ENCODE data around the gene KRTAP12-1. TPM values are rescaled to one million over a fixed set of nuclear protein-coding genes. Genes with fewer than 3 reads are reported as not detected.

KRTAP12-1 gene
- total and polyA plus RNA-seq, 2 donors (not counting 1 experiment from before 2014, with no cell fraction given): not detected

DNA sequence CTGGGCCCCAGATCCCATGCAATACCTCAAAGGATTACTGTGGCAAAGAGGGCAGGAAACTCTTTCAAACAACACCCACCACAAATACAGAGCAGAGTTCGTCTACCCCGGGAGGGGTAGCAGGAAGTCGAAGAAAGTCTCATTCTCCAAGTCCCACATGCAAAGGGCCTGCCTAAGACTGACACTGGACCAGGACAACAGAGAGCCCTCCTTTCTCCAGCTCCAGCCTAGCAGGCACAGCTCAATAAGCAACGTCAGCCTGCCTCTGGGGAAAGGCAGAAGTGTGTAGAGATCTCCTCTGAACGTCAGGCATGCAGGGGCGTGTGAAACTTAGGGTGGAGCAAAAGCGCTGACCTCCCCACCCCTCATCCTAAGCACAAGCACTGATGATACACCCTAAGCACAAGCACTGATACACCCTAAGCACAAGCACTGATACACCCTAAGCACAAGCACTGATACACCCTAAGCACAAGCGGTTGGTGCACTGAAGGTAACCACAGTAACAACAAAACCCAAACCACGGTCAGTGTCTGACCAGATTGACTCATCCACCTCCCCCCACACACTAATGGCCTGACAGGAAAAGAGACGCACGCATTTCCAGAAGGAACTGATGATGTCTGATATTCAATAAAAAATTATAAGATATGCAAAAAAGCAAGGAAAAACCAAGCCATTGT lies 22.9 kb downstream of the KRTAP12-1 start:
- TF ChIP-seq CTCF (conservative IDR thresholded peaks at IDR 0.05 in 1 of 2, IDR thresholded peaks at IDR 0.05 in 1 of 2; ENCODE audit: low read depth in 1 of 2, low read length in 2 of 2) (no peak), EZH2 (IDR thresholded peaks at IDR 0.05; ENCODE audit: low read length, missing control alignments) (no peak)
- no peak for DNase-seq (ENCODE audit: low read depth in 2 of 2)
- Histone ChIP-seq H3K27ac (ENCODE audit: insufficient read depth, low read length) (no peak overlapping the region), H3K9me3 (ENCODE audit: control insufficient read depth, insufficient read depth, low read depth, low read length) (no peaks in the 10 kb centered on the region), H2AFZ (ENCODE audit: low read length) (no peak overlapping the region), H3K27me3 (ENCODE audit: control insufficient read depth, insufficient read depth, low read length) (no peaks in the 10 kb centered on the region), H3K36me3 (ENCODE audit: control insufficient read depth, insufficient read depth, low read length) (no peaks in the 10 kb centered on the region), H3K4me3 (replicated peaks in 1 of 4; ENCODE audit: control extremely low read depth in 1 of 4, insufficient read depth in 1 of 4, low read depth in 3 of 4, low read length in 4 of 4) (no peak overlapping the region), H3K4me1 (ENCODE audit: control insufficient read depth, extremely low read depth, insufficient read depth, low read length) (no peaks in the 10 kb centered on the region), H3K9ac (ENCODE audit: insufficient read depth, low read length) (no peak overlapping the region), H3K4me2 (ENCODE audit: extremely low read depth, insufficient read depth, low read length) (no peak overlapping the region), H3K79me2 (ENCODE audit: control insufficient read depth, insufficient read depth, low read length) (no peaks in the 10 kb centered on the region), H4K20me1 (ENCODE audit: control insufficient read depth, extremely low read depth, insufficient read depth, low read length) (no peaks in the 10 kb centered on the region)

- no peaks in the 10 kb centered on the region for H3K79me2 ChIP-seq (ENCODE audit: control insufficient read depth, insufficient read depth, low read length)
- H2AFZ ChIP-seq (ENCODE audit: low read length): no peak overlapping the region
- no peaks in the 10 kb centered on the region for H3K36me3 ChIP-seq (ENCODE audit: control insufficient read depth, insufficient read depth, low read length)
- H3K4me2 ChIP-seq (ENCODE audit: extremely low read depth, insufficient read depth, low read length): no peak overlapping the region
- TF ChIP-seq CTCF (conservative IDR thresholded peaks at IDR 0.05 in 1 of 2, IDR thresholded peaks at IDR 0.05 in 1 of 2; ENCODE audit: low read depth in 1 of 2, low read length in 2 of 2): no peak
- TF ChIP-seq EZH2 (IDR thresholded peaks at IDR 0.05; ENCODE audit: low read length, missing control alignments): no peak
- H3K9ac ChIP-seq (ENCODE audit: insufficient read depth, low read length): no peak overlapping the region
- H3K4me3 ChIP-seq (replicated peaks in 1 of 4; ENCODE audit: control extremely low read depth in 1 of 4, insufficient read depth in 1 of 4, low read depth in 3 of 4, low read length in 4 of 4): no peak overlapping the region
- no peak for DNase-seq (ENCODE audit: low read depth in 2 of 2)
- no peaks in the 10 kb centered on the region for H3K4me1 ChIP-seq (ENCODE audit: control insufficient read depth, extremely low read depth, insufficient read depth, low read length)
- no peaks in the 10 kb centered on the region for H4K20me1 ChIP-seq (ENCODE audit: control insufficient read depth, extremely low read depth, insufficient read depth, low read length)
- H3K9me3 ChIP-seq (ENCODE audit: control insufficient read depth, insufficient read depth, low read depth, low read length): no peaks in the 10 kb centered on the region
- H3K27me3 ChIP-seq (ENCODE audit: control insufficient read depth, insufficient read depth, low read length): no peaks in the 10 kb centered on the region
- H3K27ac ChIP-seq (ENCODE audit: insufficient read depth, low read length): no peak overlapping the region
Measured at GRCh38 chr21:44658541-44658910, 23.4 kb downstream of the KRTAP12-1 start.

DNA sequence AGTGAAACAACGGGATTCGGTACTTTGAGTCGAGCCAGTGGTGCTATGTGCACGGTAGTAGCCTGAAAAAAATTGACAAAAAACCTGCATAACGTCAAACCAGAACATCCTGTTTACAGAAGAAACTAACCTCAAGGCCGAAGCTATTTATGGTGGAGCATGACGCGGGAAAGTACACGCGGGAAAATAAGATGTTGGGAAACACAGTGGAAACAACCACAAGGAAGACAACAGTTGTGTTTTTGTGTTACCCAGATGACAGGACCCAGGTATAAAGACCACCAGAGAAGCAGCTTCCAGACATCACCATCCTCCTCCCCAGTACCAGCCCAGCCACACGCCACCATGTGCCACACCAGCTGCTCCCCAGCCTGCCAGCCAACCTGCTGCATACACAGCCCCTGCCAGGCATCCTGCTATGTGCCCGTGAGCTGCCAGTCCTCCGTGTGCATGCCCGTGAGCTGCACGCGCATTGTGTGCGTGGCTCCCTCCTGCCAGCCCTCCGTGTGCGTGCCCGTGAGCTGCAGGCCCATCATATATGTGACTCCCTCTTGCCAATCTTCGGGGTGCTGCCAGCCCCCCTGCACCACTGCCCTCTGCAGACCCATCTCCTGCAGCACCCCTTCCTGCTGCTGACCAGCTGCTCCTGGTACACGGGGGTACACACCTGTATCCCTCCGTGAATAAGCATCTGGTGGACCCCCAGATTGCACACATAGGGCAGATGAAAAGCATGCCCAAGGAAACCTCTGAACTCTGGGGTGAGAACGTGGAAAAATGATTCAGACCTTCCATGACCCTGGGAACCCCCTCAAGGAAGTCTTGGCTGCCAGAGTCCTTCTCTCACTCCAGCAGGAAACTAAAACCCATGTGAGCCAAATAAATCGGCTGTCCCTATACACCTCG lies 24.1 kb downstream of the KRTAP12-1 start, which contains the start of gene KRTAP12-3:
TSS of gene KRTAP12-3 (plus strand) at position 298 of the 906 bp plus-strand sequence. CDS start at position 346, 48 bp downstream.
- H3K9ac ChIP-seq (ENCODE audit: insufficient read depth, low read length): no peak within 1 kb of the TSS
- H4K20me1 ChIP-seq (ENCODE audit: control insufficient read depth, extremely low read depth, insufficient read depth, low read length): no peaks in the 10 kb centered on the region
- no peak for DNase-seq (ENCODE audit: low read depth in 2 of 2)
- H3K27ac ChIP-seq (ENCODE audit: insufficient read depth, low read length): no peak within 1 kb of the TSS
- H2AFZ ChIP-seq (ENCODE audit: low read length): no peak within 1 kb of the TSS
- H3K9me3 ChIP-seq (ENCODE audit: control insufficient read depth, insufficient read depth, low read depth, low read length): no peaks in the 10 kb centered on the region
- H3K4me1 ChIP-seq (ENCODE audit: control insufficient read depth, extremely low read depth, insufficient read depth, low read length): no peaks in the 10 kb centered on the region
- H3K79me2 ChIP-seq (ENCODE audit: control insufficient read depth, insufficient read depth, low read length): no peaks in the 10 kb centered on the region
- no peak within 1 kb of the TSS for H3K4me3 ChIP-seq (replicated peaks in 1 of 4; ENCODE audit: control extremely low read depth in 1 of 4, insufficient read depth in 1 of 4, low read depth in 3 of 4, low read length in 4 of 4)
- no peak within 1 kb of the TSS for H3K4me2 ChIP-seq (ENCODE audit: extremely low read depth, insufficient read depth, low read length)
- no peaks in the 10 kb centered on the region for H3K27me3 ChIP-seq (ENCODE audit: control insufficient read depth, insufficient read depth, low read length)
- no peaks in the 10 kb centered on the region for H3K36me3 ChIP-seq (ENCODE audit: control insufficient read depth, insufficient read depth, low read length)
- TF ChIP-seq EZH2 (IDR thresholded peaks at IDR 0.05; ENCODE audit: low read length, missing control alignments): no peak
- TF ChIP-seq CTCF (conservative IDR thresholded peaks at IDR 0.05 in 1 of 2, IDR thresholded peaks at IDR 0.05 in 1 of 2; ENCODE audit: low read depth in 1 of 2, low read length in 2 of 2): no peak

Measured in fibroblast of lung (primary cell).